ENCODE data around the gene PMEPA1. TPM values are rescaled to one million over a fixed set of nuclear protein-coding genes. Genes with fewer than 3 reads are reported as not detected.

The PMEPA1 gene
- total and polyA plus RNA-seq, 2 experiments from 2014 or later: 6.1 to 11.8 TPM

DNA sequence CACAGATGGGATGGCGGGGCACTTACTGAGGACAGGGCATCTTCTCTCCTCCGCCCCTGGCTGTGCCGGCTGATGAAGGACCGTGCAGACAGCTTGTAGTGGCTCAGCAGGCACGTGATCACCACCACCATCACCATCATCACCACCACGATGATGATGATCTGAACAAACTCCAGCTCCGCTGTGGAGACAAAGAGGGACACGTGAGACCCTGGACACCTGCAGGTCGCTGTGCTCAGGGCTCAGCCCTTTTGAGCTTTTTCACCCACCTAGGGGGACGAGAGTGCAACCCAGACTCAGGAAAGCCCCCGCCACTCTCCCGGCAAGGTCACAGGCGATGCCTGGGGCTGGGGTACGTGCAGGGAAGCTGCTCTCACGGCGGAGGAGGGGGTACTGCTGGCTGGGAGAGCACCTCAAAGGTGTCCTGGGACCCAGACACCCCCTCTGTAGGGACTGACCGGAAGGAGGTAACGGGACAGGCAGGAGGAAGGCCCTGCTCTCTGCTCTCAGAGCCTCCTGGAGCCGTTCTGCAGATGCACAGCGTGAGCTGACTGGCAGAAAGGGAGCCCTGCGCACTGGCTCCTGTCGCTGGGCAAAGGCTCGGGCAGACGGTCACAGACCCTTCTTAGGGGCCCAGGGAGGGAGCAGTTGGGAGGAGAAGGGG, 50.2 kb downstream of the PMEPA1 start:
- no peak overlapping the region for H3K4me3 ChIP-seq
- peaks cover 42% of the 10 kb centered on the region for H3K79me2 ChIP-seq (ENCODE audit: insufficient read depth)
- TF ChIP-seq EZH2 (IDR thresholded peaks at IDR 0.05; ENCODE audit: insufficient read depth, poor library complexity, severe bottlenecking): no peak
- no peak for TF ChIP-seq EZH2phosphoT487 (IDR thresholded peaks at IDR 0.05; ENCODE audit: insufficient read depth, low read depth)
- H3K9ac ChIP-seq: no peak overlapping the region
- no peaks in the 10 kb centered on the region for H3K4me1 ChIP-seq (ENCODE audit: insufficient read depth)
- no peak overlapping the region for H2AFZ ChIP-seq
- no peak for DNase-seq
- H3K36me3 ChIP-seq (ENCODE audit: low read depth): no peaks in the 10 kb centered on the region
- no peak overlapping the region for H3K4me2 ChIP-seq (ENCODE audit: unreplicated experiment)
- no peaks in the 10 kb centered on the region for H3K9me3 ChIP-seq (ENCODE audit: low read depth)
- WGBS, 2 experiments (ENCODE audit: low coverage in 1 of 2, low lambda C conversion rate in 2 of 2, missing lambda C conversion rate in 2 of 2): 91 to 94% methylated on average over 23 to 24 of the region's 24 CpGs
- H3K27me3 ChIP-seq (replicated peaks; ENCODE audit: insufficient read depth): no peaks in the 10 kb centered on the region
- in situ Hi-C loops (cut with MboI): no loop called here
- no peaks in the 10 kb centered on the region for H4K20me1 ChIP-seq (ENCODE audit: insufficient read depth)
- no peaks in the 10 kb centered on the region for H3K9me2 ChIP-seq (ENCODE audit: insufficient read depth)
- no peak overlapping the region for H3K27ac ChIP-seq
- no peaks in the 10 kb centered on the region for H3F3A ChIP-seq (ENCODE audit: insufficient read depth)

GRCh38 chr20:57658833-57659516, 50.8 kb downstream of the PMEPA1 start:
- no peak for DNase-seq
- H3K9me3 ChIP-seq (ENCODE audit: low read depth): no peaks in the 10 kb centered on the region
- H3K4me3 ChIP-seq: no peak overlapping the region
- H4K20me1 ChIP-seq (ENCODE audit: insufficient read depth): no peaks in the 10 kb centered on the region
- no peak overlapping the region for H3K27ac ChIP-seq
- no peak for TF ChIP-seq EZH2phosphoT487 (IDR thresholded peaks at IDR 0.05; ENCODE audit: insufficient read depth, low read depth)
- TF ChIP-seq EZH2 (IDR thresholded peaks at IDR 0.05; ENCODE audit: insufficient read depth, poor library complexity, severe bottlenecking): no peak
- H3K4me1 ChIP-seq (ENCODE audit: insufficient read depth): no peaks in the 10 kb centered on the region
- H3F3A ChIP-seq (ENCODE audit: insufficient read depth): no peaks in the 10 kb centered on the region
- H3K27me3 ChIP-seq (replicated peaks; ENCODE audit: insufficient read depth): no peaks in the 10 kb centered on the region
- H3K9ac ChIP-seq: no peak overlapping the region
- in situ Hi-C loops (cut with MboI): no loop called here
- peaks cover 36% of the 10 kb centered on the region for H3K79me2 ChIP-seq (ENCODE audit: insufficient read depth)
- no peak overlapping the region for H2AFZ ChIP-seq
- no peaks in the 10 kb centered on the region for H3K36me3 ChIP-seq (ENCODE audit: low read depth)
- WGBS, 2 experiments (ENCODE audit: low coverage in 1 of 2, low lambda C conversion rate in 2 of 2, missing lambda C conversion rate in 2 of 2): 92 to 97% methylated on average over 23 to 25 of the region's 25 CpGs
- no peaks in the 10 kb centered on the region for H3K9me2 ChIP-seq (ENCODE audit: insufficient read depth)
- no peak overlapping the region for H3K4me2 ChIP-seq (ENCODE audit: unreplicated experiment)

GRCh38 chr20:57658447-57658832, 51.4 kb downstream of the PMEPA1 start:
- no peak overlapping the region for H3K4me2 ChIP-seq (ENCODE audit: unreplicated experiment)
- H4K20me1 ChIP-seq (ENCODE audit: insufficient read depth): no peaks in the 10 kb centered on the region
- H3F3A ChIP-seq (ENCODE audit: insufficient read depth): no peaks in the 10 kb centered on the region
- no peak overlapping the region for H3K27ac ChIP-seq
- H3K9ac ChIP-seq: no peak overlapping the region
- H3K9me3 ChIP-seq (ENCODE audit: low read depth): no peaks in the 10 kb centered on the region
- H3K4me3 ChIP-seq: no peak overlapping the region
- H3K27me3 ChIP-seq (replicated peaks; ENCODE audit: insufficient read depth): no peaks in the 10 kb centered on the region
- H3K79me2 ChIP-seq (ENCODE audit: insufficient read depth): peaks cover 30% of the 10 kb centered on the region
- H3K9me2 ChIP-seq (ENCODE audit: insufficient read depth): no peaks in the 10 kb centered on the region
- H2AFZ ChIP-seq: no peak overlapping the region
- no peaks in the 10 kb centered on the region for H3K36me3 ChIP-seq (ENCODE audit: low read depth)
- TF ChIP-seq EZH2phosphoT487 (IDR thresholded peaks at IDR 0.05; ENCODE audit: insufficient read depth, low read depth): no peak
- TF ChIP-seq EZH2 (IDR thresholded peaks at IDR 0.05; ENCODE audit: insufficient read depth, poor library complexity, severe bottlenecking): no peak
- 74 to 77% methylated on average over 8 of the region's 8 CpGs for WGBS, 2 experiments (ENCODE audit: low coverage in 1 of 2, low lambda C conversion rate in 2 of 2, missing lambda C conversion rate in 2 of 2)
- H3K4me1 ChIP-seq (ENCODE audit: insufficient read depth): no peaks in the 10 kb centered on the region
- no peak for DNase-seq
- in situ Hi-C loops (cut with MboI): no loop called here

DNA sequence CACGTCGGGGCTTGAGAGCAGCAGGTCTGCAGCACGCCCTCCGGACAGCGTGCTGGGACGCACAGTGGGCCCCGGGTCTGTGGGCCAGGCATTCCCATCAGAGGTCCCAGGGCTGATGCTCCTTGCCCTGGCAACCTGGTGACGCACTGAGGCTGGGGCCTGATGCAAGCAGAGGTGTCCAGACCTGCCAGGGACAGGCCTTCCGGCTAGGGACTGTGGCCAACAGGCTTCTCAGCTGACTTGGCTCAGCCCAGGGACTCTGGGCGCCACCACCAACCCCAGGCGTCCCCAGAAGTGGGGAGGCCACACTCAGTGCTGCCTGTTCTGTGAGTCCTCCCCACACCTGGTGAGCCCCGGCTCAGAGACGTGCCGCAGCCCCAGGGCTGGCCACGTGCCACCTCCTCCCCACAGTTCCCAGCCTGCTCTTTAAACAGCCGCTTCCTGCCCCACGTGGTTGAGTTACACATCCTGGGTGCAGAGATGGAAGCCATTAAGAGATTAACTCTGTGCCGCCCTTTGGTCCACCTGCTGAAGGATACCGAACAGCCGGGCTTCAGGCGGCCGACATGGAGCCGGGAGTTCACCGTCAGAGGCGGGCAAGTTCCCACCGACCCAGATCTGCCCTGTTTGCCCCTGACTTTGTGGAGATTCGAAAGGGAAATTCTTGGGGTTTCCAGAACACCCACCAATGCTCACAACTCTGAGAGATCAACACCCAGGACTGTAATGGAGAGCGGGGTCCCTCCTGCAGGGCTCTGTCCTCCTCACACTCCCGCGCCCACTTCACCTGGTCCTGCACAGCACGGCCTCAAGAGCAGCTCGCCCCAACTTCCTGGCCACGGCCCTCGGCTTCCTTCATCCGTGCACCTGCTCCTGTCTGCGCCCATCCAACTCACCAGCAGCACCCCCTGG, 52.0 kb downstream of the PMEPA1 start:
- Histone ChIP-seq H3K4me1 (ENCODE audit: insufficient read depth) (no peaks in the 10 kb centered on the region), H3K27ac (no peak overlapping the region), H3K27me3 (replicated peaks; ENCODE audit: insufficient read depth) (no peaks in the 10 kb centered on the region), H3F3A (ENCODE audit: insufficient read depth) (no peaks in the 10 kb centered on the region), H3K9me3 (ENCODE audit: low read depth) (no peaks in the 10 kb centered on the region), H2AFZ (no peak overlapping the region), H3K9ac (no peak overlapping the region), H3K36me3 (ENCODE audit: low read depth) (no peaks in the 10 kb centered on the region; the same call in 1 of the 2 replicates), H3K9me2 (ENCODE audit: insufficient read depth) (no peaks in the 10 kb centered on the region), H3K4me2 (ENCODE audit: unreplicated experiment) (no peak overlapping the region), H3K79me2 (ENCODE audit: insufficient read depth) (peaks cover 24% of the 10 kb centered on the region), H4K20me1 (ENCODE audit: insufficient read depth) (no peaks in the 10 kb centered on the region), H3K4me3 (no peak overlapping the region)
- DNase-seq: no peak
- WGBS, 2 experiments (ENCODE audit: low coverage in 1 of 2, low lambda C conversion rate in 2 of 2, missing lambda C conversion rate in 2 of 2): 86% methylated on average over 36 of the region's 36 CpGs
- no peak for TF ChIP-seq EZH2phosphoT487 (IDR thresholded peaks at IDR 0.05; ENCODE audit: insufficient read depth, low read depth)
- no peak for TF ChIP-seq EZH2 (IDR thresholded peaks at IDR 0.05; ENCODE audit: insufficient read depth, poor library complexity, severe bottlenecking)
- in situ Hi-C loops (cut with MboI): no loop called here
